Measurements from ENCODE around the gene ACOT11.

DNA sequence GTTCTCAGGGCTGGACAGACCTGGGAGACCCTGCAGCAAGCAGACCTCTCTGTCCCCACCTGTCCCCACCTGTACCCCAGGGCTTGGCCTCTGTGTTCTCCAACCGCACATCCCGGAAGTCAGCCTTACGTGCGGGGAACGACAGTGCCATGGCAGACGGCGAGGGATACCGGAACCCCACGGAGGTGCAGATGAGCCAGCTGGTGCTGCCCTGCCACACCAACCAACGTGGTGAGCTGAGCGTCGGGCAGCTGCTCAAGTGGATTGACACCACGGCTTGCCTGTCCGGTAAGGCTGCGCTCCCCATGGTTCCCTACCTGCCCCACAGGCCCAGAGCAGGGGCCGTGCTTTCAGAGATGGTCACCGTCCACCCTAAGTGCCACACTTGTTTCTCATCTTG lies 36.5 kb downstream of the ACOT11 start:
- TF ChIP-seq, protein P1, sequence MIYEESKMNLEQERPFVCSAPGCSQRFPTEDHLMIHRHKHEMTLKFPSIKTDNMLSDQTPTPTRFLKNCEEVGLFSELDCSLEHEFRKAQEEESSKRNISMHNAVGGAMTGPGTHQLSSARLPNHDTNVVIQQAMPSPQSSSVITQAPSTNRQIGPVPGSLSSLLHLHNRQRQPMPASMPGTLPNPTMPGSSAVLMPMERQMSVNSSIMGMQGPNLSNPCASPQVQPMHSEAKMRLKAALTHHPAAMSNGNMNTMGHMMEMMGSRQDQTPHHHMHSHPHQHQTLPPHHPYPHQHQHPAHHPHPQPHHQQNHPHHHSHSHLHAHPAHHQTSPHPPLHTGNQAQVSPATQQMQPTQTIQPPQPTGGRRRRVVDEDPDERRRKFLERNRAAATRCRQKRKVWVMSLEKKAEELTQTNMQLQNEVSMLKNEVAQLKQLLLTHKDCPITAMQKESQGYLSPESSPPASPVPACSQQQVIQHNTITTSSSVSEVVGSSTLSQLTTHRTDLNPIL (CRISPR knock-in tag; IDR thresholded peaks at IDR 0.05; ENCODE audit: low read depth): no peak
- TF ChIP-seq GLIS3 (CRISPR knock-in tag; IDR thresholded peaks at IDR 0.05) (no peak), PPARA (CRISPR knock-in tag; IDR thresholded peaks at IDR 0.05; ENCODE audit: borderline replicate concordance) (no peak), TOX (CRISPR knock-in tag; IDR thresholded peaks at IDR 0.05; ENCODE audit: borderline replicate concordance) (no peak), ZNF8 (CRISPR knock-in tag; IDR thresholded peaks at IDR 0.05) (no peak), ZC3H10 (CRISPR knock-in tag; IDR thresholded peaks at IDR 0.05) (no peak), ZFP30 (CRISPR knock-in tag; IDR thresholded peaks at IDR 0.05) (no peak)
- TF ChIP-seq, protein P2, sequence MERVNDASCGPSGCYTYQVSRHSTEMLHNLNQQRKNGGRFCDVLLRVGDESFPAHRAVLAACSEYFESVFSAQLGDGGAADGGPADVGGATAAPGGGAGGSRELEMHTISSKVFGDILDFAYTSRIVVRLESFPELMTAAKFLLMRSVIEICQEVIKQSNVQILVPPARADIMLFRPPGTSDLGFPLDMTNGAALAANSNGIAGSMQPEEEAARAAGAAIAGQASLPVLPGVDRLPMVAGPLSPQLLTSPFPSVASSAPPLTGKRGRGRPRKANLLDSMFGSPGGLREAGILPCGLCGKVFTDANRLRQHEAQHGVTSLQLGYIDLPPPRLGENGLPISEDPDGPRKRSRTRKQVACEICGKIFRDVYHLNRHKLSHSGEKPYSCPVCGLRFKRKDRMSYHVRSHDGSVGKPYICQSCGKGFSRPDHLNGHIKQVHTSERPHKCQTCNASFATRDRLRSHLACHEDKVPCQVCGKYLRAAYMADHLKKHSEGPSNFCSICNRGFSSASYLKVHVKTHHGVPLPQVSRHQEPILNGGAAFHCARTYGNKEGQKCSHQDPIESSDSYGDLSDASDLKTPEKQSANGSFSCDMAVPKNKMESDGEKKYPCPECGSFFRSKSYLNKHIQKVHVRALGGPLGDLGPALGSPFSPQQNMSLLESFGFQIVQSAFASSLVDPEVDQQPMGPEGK (CRISPR knock-in tag; IDR thresholded peaks at IDR 0.05; ENCODE audit: borderline replicate concordance): no peak
- TF ChIP-seq, protein P3, sequence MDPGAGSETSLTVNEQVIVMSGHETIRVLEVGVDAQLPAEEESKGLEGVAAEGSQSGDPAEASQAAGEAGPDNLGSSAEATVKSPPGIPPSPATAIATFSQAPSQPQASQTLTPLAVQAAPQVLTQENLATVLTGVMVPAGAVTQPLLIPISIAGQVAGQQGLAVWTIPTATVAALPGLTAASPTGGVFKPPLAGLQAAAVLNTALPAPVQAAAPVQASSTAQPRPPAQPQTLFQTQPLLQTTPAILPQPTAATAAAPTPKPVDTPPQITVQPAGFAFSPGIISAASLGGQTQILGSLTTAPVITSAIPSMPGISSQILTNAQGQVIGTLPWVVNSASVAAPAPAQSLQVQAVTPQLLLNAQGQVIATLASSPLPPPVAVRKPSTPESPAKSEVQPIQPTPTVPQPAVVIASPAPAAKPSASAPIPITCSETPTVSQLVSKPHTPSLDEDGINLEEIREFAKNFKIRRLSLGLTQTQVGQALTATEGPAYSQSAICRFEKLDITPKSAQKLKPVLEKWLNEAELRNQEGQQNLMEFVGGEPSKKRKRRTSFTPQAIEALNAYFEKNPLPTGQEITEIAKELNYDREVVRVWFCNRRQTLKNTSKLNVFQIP (CRISPR knock-in tag; IDR thresholded peaks at IDR 0.05; ENCODE audit: borderline replicate concordance, low read depth): no peak
